ENCODE data around the gene FLT1. TPM values are rescaled to one million over a fixed set of nuclear protein-coding genes. Genes with fewer than 3 reads are reported as not detected.

Gene FLT1
- polyA plus RNA-seq, 4 donors: 14.0 to 50.0 (median 41.0) TPM

GRCh38 chr13:28467034-28467433 is 27.9 kb downstream of the FLT1 start:
- DNase-seq (ENCODE audit: low read depth in 4 of 4, low spot score in 3 of 4): no peak

- no peak for DNase-seq (ENCODE audit: low read depth in 4 of 4, low spot score in 3 of 4)
Measured at GRCh38 chr13:28466151-28466550, 28.8 kb downstream of the FLT1 start.

GRCh38 chr13:28464861-28465460 is 30.0 kb downstream of the FLT1 start:
- no peak for DNase-seq (ENCODE audit: low read depth in 4 of 4, low spot score in 3 of 4)

GRCh38 chr13:28463481-28463880 is 31.4 kb downstream of the FLT1 start:
- DNase-seq (ENCODE audit: low read depth in 4 of 4, low spot score in 3 of 4): no peak

- DNase-seq (ENCODE audit: low read depth in 4 of 4, low spot score in 3 of 4): no peak
Measured at GRCh38 chr13:28459911-28460310, 35.0 kb downstream of the FLT1 start.

- DNase-seq (ENCODE audit: low read depth in 4 of 4, low spot score in 3 of 4): no peak
Measured at GRCh38 chr13:28458608-28459007, 36.3 kb downstream of the FLT1 start.

GRCh38 chr13:28458051-28458450 is 36.9 kb downstream of the FLT1 start:
- no peak for DNase-seq (ENCODE audit: low read depth in 4 of 4, low spot score in 3 of 4)

- no peak for DNase-seq (ENCODE audit: low read depth in 4 of 4, low spot score in 3 of 4)
Measured at GRCh38 chr13:28457521-28457920, 37.4 kb downstream of the FLT1 start.

- DNase-seq (ENCODE audit: low read depth in 4 of 4, low spot score in 3 of 4): no peak
Measured at GRCh38 chr13:28455580-28456194, 39.2 kb downstream of the FLT1 start.

GRCh38 chr13:28452755-28453154 is 42.2 kb downstream of the FLT1 start:
- DNase-seq (ENCODE audit: low read depth in 4 of 4, low spot score in 3 of 4): no peak

- DNase-seq (ENCODE audit: low read depth in 4 of 4, low spot score in 3 of 4): no peak
Measured at GRCh38 chr13:28451482-28452217, 43.3 kb downstream of the FLT1 start.

GRCh38 chr13:28449826-28450773 is 44.8 kb downstream of the FLT1 start:
- DNase-seq (ENCODE audit: low read depth in 4 of 4, low spot score in 3 of 4): no peak

- no peak for DNase-seq (ENCODE audit: low read depth in 4 of 4, low spot score in 3 of 4)
Measured at GRCh38 chr13:28448651-28449358, 46.1 kb downstream of the FLT1 start.

- DNase-seq (ENCODE audit: low read depth in 4 of 4, low spot score in 3 of 4): no peak
Measured at GRCh38 chr13:28447989-28448388, 46.9 kb downstream of the FLT1 start.

GRCh38 chr13:28447206-28447605 is 47.7 kb downstream of the FLT1 start:
- DNase-seq (ENCODE audit: low read depth in 4 of 4, low spot score in 3 of 4): no peak

- no peak for DNase-seq (ENCODE audit: low read depth in 4 of 4, low spot score in 3 of 4)
Measured at GRCh38 chr13:28442839-28443238, 52.1 kb downstream of the FLT1 start.

GRCh38 chr13:28441529-28441928 is 53.4 kb downstream of the FLT1 start:
- DNase-seq (ENCODE audit: low read depth in 4 of 4, low spot score in 3 of 4): no peak

GRCh38 chr13:28440774-28441504 is 54.0 kb downstream of the FLT1 start:
- no peak for DNase-seq (ENCODE audit: low read depth in 4 of 4, low spot score in 3 of 4)

GRCh38 chr13:28438598-28439334 is 56.2 kb downstream of the FLT1 start:
- no peak for DNase-seq (ENCODE audit: low read depth in 4 of 4, low spot score in 3 of 4)
